Sigmoid colon (tissue), 7 donors: ENCODE data around the gene CDHR4. TPM values are rescaled to one million over a fixed set of nuclear protein-coding genes. Genes with fewer than 3 reads are reported as not detected.

Experiments
- DNase-seq: peaks from one replicate; pipeline ENCODE4 v3.0.0-alpha.2; 2019
- H3K27ac ChIP-seq, 4 donors: fragments of 200-600 bp; sonication (generic); one replicate each; pipeline ENCODE4 v1.5.1; 2016 to 2019; ENCODE audit warnings: mild to moderate bottlenecking in 1 of 4
- H3K27me3 ChIP-seq, 3 donors: fragments of 200-600 bp; sonication (generic); one replicate each; pipeline ENCODE4 v1.5.1; 2019; ENCODE audit warnings: mild to moderate bottlenecking in 1 of 3
- H3K36me3 ChIP-seq, 4 donors: fragments of 200-600 bp; sonication (generic); one replicate each; pipeline ENCODE4 v1.5.1; 2016 to 2019
- H3K4me1 ChIP-seq, 4 donors: fragments of 200-600 bp; sonication (generic); one replicate each; pipeline ENCODE4 v1.5.1; 2017 to 2019
- H3K4me3 ChIP-seq, 4 donors: fragments of 200-600 bp; sonication (generic); one replicate each; pipeline ENCODE4 v1.5.1; 2017 to 2019; ENCODE audit warnings: mild to moderate bottlenecking in 2 of 4, moderate library complexity in 1 of 4
- H3K9me3 ChIP-seq, 4 donors: fragments of 200-600 bp in 3 of 4; sonication (generic) in 3 of 4; one replicate each; pipeline versions ENCODE4 v1.5.1 to v1.6.1; 2013 to 2019
- CTCF ChIP-seq, 4 experiments: fragments of 450-650 bp in 3 of 4; fragments of 200-600 bp in 1 of 4; IDR thresholded peaks; one replicate each; pipeline ENCODE4 v1.5.1; 2016 to 2019; ENCODE audit warnings: antibody characterized with exemption in 4 of 4, mild to moderate bottlenecking in 3 of 4, moderate library complexity in 2 of 4
- EP300 ChIP-seq, 4 donors: sonication (generic); formaldehyde crosslinking; IDR thresholded peaks; one replicate each; pipeline ENCODE4 v1.6.1; 2017; ENCODE audit warnings: antibody characterized with exemption in 4 of 4
- POLR2A ChIP-seq, 2 donors: fragments of 450-650 bp; IDR thresholded peaks; one replicate each; pipeline ENCODE4 v1.6.1; 2016; ENCODE audit warnings: antibody characterized with exemption in 2 of 2, mild to moderate bottlenecking in 2 of 2, moderate library complexity in 2 of 2
- POLR2AphosphoS5 ChIP-seq, 4 donors: sonication (generic); formaldehyde crosslinking; IDR thresholded peaks; one replicate each; pipeline ENCODE4 v1.6.1; 2017; ENCODE audit warnings: antibody characterized with exemption in 4 of 4
- WGBS, 2 donors: extraction: QIAGEN DNeasy Blood & Tissue Kit; methylation state at CpG; one replicate each; pipeline ENCODE4 v1.1.7; 2013; 5-methylcytosine and 5-hydroxymethylcytosine counted together
- intact Hi-C: fragments of 100-400 bp; cut with DNase I; formaldehyde crosslinking; loops from one replicate; pipeline ENCODE4 v1.15.1; 2023
- polyA plus RNA-seq, 3 donors: library from polyadenylated mRNA; stranded (reverse); fragments of 200-250 nt; gene quantifications; one replicate each; pipeline ENCODE4 v1.2.3, GENCODE V29; 2013
- total RNA-seq, 4 donors: library from RNA; depleted of rRNA; stranded (reverse); fragments of >200 nt; gene quantifications; one replicate each; pipeline ENCODE4 v1.1.0, GENCODE V29; 2016
- donor health status: healthy with polysubstance abuse.
- donor health status: Bipolar disorder and iron deficiency.
- donor health status: healthy.

Gene CDHR4
- total and polyA plus RNA-seq, 7 donors = 0.16 to 1.1 (median 0.63) TPM; not detected in 3

- TF ChIP-seq EP300 (IDR thresholded peaks at IDR 0.05) (no peak), CTCF (IDR thresholded peaks at IDR 0.05) (no peak), POLR2AphosphoS5 (IDR thresholded peaks at IDR 0.05) (no peak), POLR2A (IDR thresholded peaks at IDR 0.05) (no peak)
- intact Hi-C loops = no loop called here
- peak overlapping the region in 3 of 4 donors; percentile 31 to 49 (median 33) for H3K27ac ChIP-seq
- H3K36me3 ChIP-seq = peaks cover 3 to 35% (median 10%) of the 10 kb centered on the region in 4 donors
- WGBS, 2 donors = 68 to 90% methylated on average over 13 of the region's 13 CpGs
- no peaks in the 10 kb centered on the region for H3K9me3 ChIP-seq
- no peak overlapping the region for H3K4me3 ChIP-seq
- H3K27me3 ChIP-seq = no peaks in the 10 kb centered on the region
- H3K4me1 ChIP-seq = peaks cover 0 to 52% (median 41%) of the 10 kb centered on the region in 4 donors
- DNase-seq = no peak
These were observed 7.9 kb upstream of the CDHR4 start for GRCh38 chr3:49807431-49808114.

- peaks cover 3 to 33% (median 10%) of the 10 kb centered on the region in 4 donors for H3K36me3 ChIP-seq
- H3K4me1 ChIP-seq = peaks cover 0 to 55% (median 38%) of the 10 kb centered on the region in 4 donors
- 53 to 83% methylated on average over 2 of the region's 2 CpGs for WGBS, 2 donors
- TF ChIP-seq POLR2A (IDR thresholded peaks at IDR 0.05) (no peak), POLR2AphosphoS5 (IDR thresholded peaks at IDR 0.05) (no peak), CTCF (IDR thresholded peaks at IDR 0.05) (no peak), EP300 (IDR thresholded peaks at IDR 0.05) (no peak)
- intact Hi-C loops = no loop called here
- peak overlapping the region; percentile 88 to 95 (median 92) for H3K27ac ChIP-seq
- H3K9me3 ChIP-seq = no peaks in the 10 kb centered on the region
- H3K27me3 ChIP-seq = no peaks in the 10 kb centered on the region
- no peak for DNase-seq
- H3K4me3 ChIP-seq = no peak overlapping the region
These were observed 7.2 kb upstream of the CDHR4 start for GRCh38 chr3:49806850-49807249.

GRCh38 chr3:49805897-49806701 lies 6.4 kb upstream of the CDHR4 start:
- Histone ChIP-seq H3K4me1 (peaks cover 0 to 55% (median 38%) of the 10 kb centered on the region in 4 donors), H3K36me3 (peaks cover 3 to 25% (median 10%) of the 10 kb centered on the region in 4 donors), H3K27me3 (no peaks in the 10 kb centered on the region), H3K9me3 (no peaks in the 10 kb centered on the region), H3K27ac (peak overlapping the region; percentile 88 to 95 (median 92)), H3K4me3 (peak overlapping the region in 1 of 4 donors; percentile 10)
- peak; percentile 70 for DNase-seq
- 38 to 79% methylated on average over 11 of the region's 11 CpGs for WGBS, 2 donors
- TF ChIP-seq EP300 (IDR thresholded peaks at IDR 0.05) = no peak
- peak in 1 of 4 donors; percentile 16 for TF ChIP-seq POLR2AphosphoS5 (IDR thresholded peaks at IDR 0.05)
- intact Hi-C loops = no loop called here

- intact Hi-C loops = no loop called here
- Histone ChIP-seq H3K27ac (peak overlapping the region; percentile 88 to 95 (median 92)), H3K27me3 (no peaks in the 10 kb centered on the region), H3K36me3 (peaks cover 3 to 18% (median 10%) of the 10 kb centered on the region in 4 donors), H3K4me3 (peak overlapping the region in 1 of 4 donors; percentile 10), H3K4me1 (peaks cover 0 to 55% (median 38%) of the 10 kb centered on the region in 4 donors), H3K9me3 (no peaks in the 10 kb centered on the region)
- peak; percentile 94 for DNase-seq
- 46 to 88% methylated on average over 3 of the region's 3 CpGs for WGBS, 2 donors
- TF ChIP-seq POLR2A (IDR thresholded peaks at IDR 0.05) (no peak), POLR2AphosphoS5 (IDR thresholded peaks at IDR 0.05) (peak; percentile 55 to 77 (median 62)), CTCF (IDR thresholded peaks at IDR 0.05) (no peak)
These were observed 5.7 kb upstream of the CDHR4 start for GRCh38 chr3:49805367-49805782.
